GM21381 (cell line): ENCODE measurements around the gene TBC1D22A.
"Not testable (repeated sequence)": the region's sequence is repeated elsewhere in the genome, so short reads cannot be mapped to it uniquely, and the experiment has no call there.

Experiments used
- ATAC-seq: cut with Tn5 transposase; IDR thresholded peaks from one replicate; pipeline ENCODE4 v1.9.1; 2021; ENCODE audit warnings: mild to moderate bottlenecking, moderate library complexity; ENCODE audit not compliant: unreplicated experiment

The TBC1D22A gene

DNA sequence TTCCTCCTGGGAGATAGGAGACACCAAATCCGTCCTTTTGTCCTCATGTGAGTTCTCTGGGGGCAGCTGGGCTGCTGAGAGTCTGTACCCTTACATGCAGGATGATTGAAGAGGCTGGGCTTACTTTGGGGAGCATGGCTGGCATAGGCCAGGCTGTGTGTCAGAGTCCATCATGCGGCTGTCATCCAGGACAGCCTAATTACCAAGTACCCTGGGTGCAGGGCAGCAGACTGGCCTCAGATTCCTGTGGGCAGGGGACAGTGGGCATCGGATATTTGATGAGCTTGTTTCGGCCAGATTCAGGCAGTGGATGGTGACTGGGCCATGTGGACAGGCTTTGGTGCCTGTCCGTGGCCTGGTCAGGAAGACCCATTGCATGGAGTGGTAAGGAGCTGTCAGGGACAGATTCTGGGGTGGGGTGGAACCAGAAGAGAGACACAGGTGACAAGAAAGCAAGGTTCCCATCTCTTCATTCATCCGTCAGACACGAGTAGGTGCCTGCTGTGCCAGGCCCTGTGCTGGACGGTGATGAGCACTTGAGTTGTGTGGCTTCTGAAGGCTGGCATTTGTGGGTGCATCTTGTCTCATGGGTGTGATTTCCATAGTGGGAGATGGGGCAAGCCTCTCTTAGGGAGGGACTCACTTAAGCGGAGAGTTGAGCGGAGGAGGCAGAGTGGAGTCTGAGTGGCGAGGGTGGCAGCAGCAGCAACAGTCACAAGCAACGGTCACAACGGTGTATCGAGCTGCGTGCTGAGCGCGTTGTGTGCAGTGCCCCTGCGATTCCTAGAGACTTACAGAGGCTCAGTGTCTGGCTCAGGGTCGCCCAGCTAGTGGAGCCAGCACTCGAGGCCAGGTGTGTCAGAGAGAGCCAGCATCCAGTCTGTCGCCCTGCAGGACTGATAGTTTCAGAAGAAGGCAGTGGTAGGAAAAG is 48.7 kb downstream of the TBC1D22A start:
- no peak for ATAC-seq

DNA sequence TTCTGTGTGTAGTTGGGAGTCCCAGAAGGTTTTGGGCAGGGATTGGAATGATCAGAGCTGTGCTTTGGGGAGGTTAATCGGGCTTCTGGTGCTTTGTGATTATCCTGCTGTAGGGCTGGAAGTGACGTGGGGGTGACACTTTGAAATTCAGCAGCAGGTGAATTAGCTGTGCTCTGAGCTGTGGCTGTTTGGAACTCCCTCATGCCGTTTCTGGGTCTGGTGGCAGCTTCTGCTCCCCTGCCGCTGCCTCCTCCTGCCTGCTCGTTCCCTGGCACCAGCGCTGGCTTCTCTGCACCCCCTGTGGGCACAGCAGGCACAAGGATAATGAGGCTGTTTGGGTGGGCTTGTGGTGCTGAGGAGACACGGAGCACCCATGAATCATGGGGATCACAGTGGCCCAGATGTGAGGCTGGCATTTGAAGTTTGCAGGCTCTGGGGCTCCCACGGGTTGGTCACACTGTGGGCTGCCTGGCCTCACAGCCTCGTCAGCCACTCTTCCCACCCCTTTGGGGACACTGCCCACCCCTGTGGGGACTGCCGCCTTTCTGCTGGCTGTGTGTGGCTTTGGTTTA is 49.7 kb downstream of the TBC1D22A start:
- no peak for ATAC-seq

DNA sequence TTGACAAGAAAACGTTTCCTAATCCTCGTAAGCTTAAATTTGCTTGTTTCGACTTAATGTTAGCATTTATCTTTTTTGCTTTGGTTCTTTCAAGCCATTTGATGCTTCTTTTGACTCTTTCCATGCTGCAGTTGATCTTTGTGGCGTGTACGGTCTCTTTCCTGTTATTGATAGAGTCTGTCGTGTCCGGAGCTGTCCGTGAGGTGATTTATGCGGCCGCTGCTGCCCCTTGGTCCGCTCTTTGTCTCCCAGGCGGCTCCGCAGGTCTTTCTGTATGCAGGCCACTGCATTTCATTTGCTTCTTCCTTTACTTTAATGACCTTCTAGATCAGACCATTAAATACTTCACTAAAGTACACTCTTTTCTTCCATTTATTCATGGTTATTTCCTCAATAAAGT is 50.3 kb downstream of the TBC1D22A start:
- no peak for ATAC-seq

DNA sequence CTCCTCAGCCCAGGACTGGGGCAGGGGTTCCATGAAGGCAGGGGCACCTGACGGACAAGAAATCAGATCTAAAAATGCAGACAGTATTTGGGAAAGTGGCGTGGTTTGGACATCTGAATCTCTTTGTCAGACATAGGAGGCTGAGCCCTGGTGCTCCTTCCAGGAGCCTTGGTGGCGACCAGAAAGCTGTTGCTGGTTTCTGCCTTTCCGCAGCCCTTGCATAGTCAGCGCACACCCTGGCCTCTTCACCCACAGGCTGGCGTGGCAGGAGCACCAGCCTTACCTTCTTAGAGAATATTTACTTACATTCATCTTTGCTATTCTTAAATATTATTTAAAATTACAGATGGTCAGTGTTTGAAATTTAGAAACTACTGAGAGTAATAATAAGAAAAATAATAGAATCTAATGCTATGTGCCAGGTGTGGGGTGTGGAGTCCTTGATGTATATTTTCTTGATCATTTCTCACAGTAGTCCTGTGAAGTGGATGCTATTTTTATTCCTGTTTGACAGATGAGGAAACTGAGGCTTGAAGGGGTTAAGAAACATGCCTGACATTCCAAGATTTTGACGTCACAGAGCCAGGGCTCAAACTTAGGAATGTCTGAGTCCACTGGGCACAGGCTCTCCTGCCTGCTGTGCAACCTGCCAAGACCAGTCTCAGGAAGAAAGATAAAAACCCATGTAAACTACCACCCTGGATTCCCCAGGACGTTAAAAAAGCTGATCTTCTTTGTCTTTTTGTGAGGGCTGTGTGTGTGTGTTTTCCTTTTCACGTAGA is 51.6 kb downstream of the TBC1D22A start:
- no peak for ATAC-seq

DNA sequence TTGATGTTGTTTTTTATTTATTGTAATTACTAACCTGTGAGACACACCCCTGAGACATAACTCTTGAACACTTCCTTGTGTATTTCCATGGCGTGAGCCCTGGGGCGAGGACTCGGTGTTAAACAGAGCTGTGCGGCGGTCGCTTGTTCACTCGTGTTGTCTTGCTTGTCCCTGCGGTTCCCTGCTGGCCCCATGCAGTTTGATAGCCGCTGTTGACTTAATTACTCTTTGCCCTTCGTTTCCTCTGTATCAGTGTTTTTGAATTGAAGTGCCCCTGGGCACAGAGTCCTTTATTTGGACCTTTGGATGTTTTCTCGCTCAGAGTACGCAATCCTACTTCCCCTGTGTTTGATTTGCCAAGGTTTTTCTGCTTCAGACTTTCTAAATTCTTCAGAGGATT is 52.7 kb downstream of the TBC1D22A start:
- ATAC-seq = no peak

DNA sequence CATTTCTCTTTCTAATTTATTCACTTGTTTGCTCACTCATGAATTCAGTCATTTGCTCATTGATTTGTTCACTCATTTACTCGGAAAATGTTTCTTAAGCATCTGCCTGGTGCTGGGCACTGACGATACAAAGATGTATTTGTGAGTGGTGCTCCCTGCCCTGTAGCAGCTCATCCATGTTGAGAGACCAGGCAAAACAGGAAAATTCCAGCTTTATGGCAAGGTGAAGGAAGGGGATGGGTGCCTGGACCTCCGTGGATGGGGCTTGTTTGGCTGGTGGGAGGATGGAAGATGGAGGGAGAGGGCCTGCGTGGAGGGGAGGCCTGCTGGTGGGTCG is 53.1 kb downstream of the TBC1D22A start:
- no peak for ATAC-seq

DNA sequence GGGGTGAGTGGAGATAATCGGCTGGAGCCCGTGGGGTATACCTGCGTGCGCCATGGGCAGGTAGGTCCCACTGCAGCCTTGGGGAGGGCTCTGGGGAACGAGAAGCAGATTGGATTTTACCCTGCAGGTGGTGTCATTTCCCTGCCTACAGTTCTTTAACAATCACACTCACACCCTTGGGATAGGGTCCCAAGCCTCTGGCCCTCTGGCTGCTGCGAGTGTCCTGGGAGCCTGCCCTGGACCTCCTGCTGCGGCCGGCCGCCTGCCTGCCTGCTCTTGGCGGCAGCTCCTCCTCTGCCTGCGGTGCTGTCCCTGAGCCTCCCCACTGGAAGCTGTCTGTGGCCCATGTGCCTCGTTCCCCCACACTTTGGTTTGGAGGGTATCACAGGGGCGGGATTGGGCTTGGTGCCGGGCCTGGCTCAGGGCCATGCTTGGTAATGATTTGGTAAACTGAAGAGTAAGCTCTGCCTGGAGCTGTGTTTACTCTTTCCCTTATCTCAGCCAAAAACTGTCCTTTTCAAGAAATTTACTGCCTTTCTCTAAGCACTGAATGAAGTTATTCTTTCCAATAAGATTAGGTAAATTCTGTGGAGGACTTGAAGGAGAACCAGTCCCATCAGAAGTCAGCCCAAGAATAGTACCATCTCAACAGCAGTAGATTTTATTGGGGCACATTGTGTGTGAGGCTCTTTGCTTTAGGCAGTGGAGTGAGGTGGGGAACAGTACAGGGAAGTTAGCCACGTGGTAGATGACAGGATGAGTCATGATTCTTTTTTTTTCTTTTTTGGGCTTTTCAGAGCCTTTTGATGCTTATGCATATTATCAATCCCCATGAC is 53.7 kb downstream of the TBC1D22A start:
- ATAC-seq = no peak

DNA sequence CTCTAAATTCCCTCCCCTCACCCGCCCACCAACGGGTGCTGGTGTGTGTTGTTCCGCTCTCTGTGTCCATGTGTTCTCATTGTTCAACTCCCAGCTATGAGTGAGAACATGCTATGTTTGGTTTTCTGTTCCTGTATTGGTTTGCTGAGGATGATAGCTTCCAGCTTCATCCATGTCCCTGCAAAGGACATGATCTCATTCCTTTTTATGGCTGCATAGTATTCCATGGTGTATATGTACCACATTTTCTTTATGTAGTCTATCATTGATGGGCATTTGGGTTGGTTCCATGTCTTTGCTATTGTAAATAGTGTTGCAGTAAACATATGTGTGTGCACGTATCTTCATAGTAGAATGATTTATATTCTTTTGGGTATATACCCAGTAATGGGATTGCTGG is 54.9 kb downstream of the TBC1D22A start:
- not testable (repeated sequence) for ATAC-seq

DNA sequence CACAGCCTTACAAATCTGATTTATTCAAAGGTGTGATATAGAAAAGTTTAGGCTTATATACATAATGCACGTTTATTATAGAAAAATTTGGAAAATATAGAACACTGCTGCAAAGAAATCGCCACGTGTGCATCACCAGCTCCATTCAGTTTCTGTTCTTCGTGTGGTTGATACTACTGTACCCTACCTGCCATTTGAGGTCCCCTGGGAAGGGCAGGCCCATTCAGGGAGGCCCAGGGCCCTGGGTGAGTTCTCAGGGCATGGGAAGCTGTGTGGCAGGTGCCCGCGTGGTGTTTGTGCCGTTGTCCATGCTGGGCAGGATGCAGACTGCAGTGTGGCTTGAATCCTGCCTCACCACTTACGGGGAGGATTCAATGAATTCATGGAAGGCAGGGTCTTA is 60.8 kb downstream of the TBC1D22A start:
- ATAC-seq = no peak

DNA sequence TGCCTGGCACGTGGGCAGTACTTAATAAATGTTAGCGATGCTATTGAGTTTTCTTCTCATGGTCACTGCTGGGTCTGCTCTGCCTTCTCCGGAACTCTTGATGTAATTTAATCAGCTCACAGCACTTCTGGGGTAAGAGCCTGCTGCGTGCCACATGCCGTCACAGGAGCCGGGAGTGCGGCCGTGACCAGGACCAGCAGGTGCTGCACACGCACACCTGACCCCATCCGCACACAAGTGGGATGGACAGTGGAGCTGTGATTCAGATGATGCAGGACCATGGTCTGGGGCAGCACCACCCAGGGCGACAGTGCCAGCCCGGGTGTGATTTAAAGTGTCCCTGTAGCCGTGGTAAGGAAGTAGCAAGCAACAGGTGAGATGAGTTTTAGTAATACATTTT is 61.2 kb downstream of the TBC1D22A start:
- ATAC-seq = no peak

DNA sequence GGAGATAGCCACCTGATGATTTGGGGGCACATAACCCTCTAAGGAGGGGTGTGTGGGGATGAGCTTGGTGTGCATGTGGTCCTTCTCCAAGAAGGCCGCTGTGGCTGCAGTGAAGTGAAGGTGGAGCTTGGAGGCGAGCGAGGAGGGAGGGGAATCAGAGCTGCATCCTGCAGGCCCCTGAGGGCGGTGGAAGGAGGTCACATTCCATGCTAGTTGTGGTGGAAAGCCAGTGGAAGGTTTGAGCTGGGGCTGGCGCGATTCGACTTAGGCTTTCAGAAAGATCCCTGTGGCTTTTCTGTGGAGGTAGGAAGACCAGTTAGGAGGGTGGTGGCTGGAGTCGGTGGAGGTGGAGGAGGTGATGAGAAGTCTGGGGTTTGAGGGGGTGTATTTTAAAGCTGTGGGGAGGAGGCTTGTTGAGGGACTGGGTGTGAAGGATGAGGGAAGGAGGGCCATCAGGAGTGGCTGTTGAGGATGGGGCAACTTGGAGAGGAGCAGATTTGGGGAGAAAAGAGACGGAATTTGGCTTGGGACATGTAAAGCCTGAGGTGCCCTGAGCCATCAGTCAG is 62.0 kb downstream of the TBC1D22A start:
- no peak for ATAC-seq

DNA sequence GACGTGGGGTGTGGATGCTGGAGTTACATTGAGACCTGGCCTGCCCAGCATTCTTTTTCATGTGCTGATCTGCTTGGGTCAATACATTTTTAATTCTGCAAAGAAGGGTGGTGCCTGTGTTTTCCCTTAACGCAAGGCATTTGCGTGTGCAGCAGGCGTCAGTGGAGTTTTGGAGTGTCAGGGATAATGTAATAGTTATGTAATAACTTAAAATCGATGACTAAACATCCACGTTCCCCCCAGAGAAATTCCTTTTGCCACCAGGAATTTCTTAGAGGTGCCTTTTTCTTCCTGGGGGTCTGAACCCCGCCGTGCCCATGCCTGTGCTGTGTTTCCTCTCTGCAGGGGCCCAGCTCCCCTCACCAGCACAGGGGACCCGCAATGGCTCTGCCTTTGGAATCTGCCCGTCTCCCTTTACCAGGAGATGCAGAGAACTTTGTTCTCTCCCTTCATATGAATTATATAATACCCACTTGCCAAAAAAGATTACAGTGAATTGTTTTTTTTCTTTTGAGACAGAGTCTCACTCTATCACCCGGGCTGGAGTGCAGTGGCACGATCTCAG is 62.6 kb downstream of the TBC1D22A start:
- ATAC-seq = no peak

DNA sequence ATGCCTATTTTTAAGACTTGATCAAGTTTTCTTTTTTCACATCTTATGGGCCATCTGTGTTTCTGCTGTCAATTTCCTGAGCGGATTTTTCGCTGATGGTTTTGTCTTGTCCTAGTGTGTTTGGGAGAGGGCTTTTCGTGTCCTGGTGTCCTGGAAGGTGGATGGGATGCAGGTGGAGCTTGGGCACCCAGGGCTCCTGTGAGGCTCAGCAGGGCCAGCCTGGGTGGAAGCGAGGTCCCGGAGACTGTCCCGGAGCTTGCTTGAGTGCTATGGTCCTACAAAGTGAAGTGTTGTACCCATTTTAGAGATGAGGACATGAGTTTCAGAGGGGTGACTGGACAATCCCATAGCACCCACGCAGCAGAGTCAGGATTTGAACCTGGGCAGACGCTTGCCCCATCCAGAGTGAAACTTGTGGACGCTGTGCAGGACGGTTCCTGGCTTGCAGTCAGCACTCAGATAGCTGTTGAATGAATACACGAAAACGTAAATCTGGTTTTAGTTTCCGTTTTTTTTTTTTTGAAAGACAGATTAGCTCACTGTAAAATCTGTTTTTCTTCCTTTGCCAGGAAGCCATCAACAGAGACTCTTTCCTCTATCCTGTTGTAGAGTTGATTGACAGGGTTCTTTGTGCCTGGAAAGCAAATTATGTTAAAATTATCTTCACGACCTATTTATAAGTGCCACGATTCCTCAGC is 64.1 kb downstream of the TBC1D22A start:
- no peak for ATAC-seq

DNA sequence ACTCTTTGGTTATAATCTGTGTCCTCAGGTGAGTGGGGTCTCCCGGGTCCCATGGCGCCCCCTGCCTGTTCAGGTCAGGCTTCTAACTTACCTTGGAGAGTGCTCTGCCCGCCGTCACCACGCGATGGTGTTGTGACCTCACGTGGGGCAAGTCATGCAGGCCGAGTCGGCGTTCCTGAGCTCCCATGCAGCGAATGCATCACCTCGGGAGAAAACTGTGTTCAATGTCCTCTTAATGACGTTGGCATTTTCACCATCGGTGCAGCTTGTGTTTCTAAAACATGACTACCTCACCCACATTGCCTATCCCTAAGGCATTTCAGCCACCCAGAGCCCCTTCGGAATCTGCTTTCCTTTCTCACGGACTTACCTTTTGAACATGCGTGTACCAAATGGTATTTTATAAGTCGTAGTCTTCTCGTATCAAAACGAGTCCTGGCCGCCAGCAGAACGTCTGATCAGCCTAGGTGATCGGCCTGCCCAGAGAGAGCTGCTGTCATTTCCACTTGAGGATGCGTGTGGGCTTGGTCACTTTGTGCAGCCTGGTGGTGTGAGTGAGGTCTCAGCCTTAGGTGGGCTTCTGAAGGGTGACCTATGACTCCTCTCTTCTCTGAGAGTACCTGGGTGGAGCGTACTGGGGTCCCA is 64.8 kb downstream of the TBC1D22A start:
- no peak for ATAC-seq

DNA sequence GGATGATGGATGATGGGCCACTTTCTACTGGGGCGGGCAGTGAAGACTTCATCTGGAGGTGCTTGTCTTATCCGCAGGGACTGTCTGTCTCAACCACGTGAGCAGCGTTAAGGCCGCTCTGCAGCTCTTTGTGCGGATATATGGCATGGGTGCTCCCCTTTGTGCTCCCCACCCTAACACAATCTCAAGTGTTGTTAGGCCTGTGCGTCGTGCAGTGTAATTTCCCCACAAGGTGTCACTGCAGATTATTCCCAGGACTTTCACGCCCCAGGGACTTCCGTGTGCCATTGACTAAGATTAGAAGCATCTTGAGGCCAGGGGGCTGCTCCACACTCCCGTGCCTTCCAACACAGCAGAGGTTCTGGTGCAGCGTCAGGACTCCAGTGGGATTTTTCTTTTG is 65.3 kb downstream of the TBC1D22A start:
- no peak for ATAC-seq

DNA sequence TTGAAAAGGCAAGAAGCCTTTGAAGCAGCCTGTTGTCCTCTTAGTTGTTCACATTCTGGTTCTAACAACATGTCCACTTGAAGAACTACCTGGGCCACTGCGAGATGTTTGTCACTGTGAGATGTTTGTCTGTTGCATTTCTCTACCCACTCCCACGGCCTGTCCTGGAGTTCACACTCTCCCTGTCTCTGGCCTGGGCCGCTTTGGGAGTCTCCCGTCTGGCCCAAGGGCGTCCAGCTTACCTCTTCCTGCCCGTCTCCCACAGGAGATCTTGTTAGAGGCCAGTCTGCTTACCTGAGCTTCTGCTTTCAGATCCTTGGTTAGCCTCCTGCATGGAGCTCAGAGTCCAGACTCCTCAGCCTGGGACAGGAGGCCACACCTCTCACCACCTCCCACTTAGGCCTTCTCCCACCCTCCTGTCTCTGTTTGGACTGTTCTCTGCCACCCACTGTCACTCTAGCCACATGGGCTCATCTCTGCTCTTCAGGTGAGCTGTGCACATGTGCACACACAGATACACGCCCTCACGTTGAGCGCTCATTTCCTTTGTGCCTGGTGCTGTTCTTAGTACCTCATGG is 66.0 kb downstream of the TBC1D22A start:
- no peak for ATAC-seq

DNA sequence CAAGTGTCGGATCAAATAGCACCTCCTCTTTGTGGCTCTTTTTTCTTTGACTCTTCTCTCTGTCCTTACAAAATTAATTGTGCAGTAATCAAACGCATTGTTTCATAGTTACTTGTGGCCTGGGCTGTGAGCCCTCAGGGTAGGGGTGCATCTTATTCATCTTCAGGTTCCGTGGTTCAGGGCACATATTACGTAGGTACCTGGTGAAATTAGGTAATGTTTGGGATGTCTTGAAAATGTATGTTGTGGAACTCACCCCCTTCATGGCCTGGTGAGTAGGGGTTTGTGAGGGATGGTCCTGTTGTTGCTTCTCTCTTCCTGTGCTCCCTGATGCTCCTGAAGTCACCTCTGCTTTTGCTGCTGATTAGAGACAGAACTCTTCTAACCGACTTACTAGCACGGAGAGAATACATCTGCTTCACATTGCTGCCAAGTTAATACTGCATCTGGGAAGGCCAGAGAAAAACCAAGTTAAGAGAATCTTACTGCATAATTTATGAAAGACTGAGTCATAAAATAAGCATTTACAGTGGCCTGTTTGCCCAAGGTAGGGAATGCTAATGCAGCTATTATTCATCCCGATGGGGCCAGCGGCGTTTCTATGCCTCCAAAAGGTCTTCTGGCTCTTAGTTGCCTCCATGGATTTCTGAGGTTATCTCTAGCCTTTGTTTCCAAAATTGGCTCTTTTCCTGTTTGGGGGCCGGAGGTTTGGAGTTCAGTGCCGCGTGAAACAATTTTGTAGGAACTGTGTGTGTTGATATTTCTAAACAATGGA is 66.9 kb downstream of the TBC1D22A start:
- ATAC-seq = no peak
